Measurements from ENCODE around the gene ANXA11. TPM values are rescaled to one million over a fixed set of nuclear protein-coding genes. Genes with fewer than 3 reads are reported as not detected.

Gene ANXA11
- polyA plus RNA-seq, 2 of the 4 experiments (the other 2 are of a cell fraction) = 92.6 to 119 TPM

GRCh38 chr10:80149123-80149522 lies 56.2 kb downstream of the ANXA11 start:
- Histone ChIP-seq H3K27ac (no peak overlapping the region), H3K4me3 (no peak overlapping the region), H3K9me3 (no peaks in the 10 kb centered on the region), H3K4me2 (no peak overlapping the region), H3K4me1 (peaks cover 3% of the 10 kb centered on the region; the same call in 1 of the 3 replicates)
- FAIRE-seq = no peak
- ChIA-PET CTCF (interaction anchor here (1.0 to 11.9 kb wide), 8 partner anchors 8 to 112 kb away, joined by 3 to 134 read pairs (median 4); no protein-coding TSS in a partner anchor), POLR2A (no interaction called here)
- ATAC-seq = no peak
- no peak for DNase-seq (ENCODE audit: low read depth in 1 of 2, low spot score in 1 of 2)
- TF ChIP-seq, protein P1, sequence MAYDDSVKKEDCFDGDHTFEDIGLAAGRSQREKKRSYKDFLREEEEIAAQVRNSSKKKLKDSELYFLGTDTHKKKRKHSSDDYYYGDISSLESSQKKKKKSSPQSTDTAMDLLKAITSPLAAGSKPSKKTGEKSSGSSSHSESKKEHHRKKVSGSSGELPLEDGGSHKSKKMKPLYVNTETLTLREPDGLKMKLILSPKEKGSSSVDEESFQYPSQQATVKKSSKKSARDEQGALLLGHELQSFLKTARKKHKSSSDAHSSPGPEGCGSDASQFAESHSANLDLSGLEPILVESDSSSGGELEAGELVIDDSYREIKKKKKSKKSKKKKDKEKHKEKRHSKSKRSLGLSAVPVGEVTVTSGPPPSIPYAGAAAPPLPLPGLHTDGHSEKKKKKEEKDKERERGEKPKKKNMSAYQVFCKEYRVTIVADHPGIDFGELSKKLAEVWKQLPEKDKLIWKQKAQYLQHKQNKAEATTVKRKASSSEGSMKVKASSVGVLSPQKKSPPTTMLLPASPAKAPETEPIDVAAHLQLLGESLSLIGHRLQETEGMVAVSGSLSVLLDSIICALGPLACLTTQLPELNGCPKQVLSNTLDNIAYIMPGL (CRISPR knock-in tag; IDR thresholded peaks at IDR 0.05; ENCODE audit: borderline replicate concordance) = no peak
- TF ChIP-seq ESRRA (IDR thresholded peaks at IDR 0.05; ENCODE audit: borderline replicate concordance, low read length) (no peak), NPAS2 (CRISPR knock-in tag; IDR thresholded peaks at IDR 0.05; ENCODE audit: borderline replicate concordance) (no peak), MAFK (IDR thresholded peaks at IDR 0.05; ENCODE audit: partially characterized antibody) (no peak), FOSB (CRISPR knock-in tag; IDR thresholded peaks at IDR 0.05) (no peak), ZSCAN20 (CRISPR knock-in tag; IDR thresholded peaks at IDR 0.05) (no peak), E2F6 (IDR thresholded peaks at IDR 0.05; ENCODE audit: borderline replicate concordance, low read depth) (no peak)
- 91% methylated on average over 2 of the region's 2 CpGs for WGBS (ENCODE audit: missing lambda C conversion rate)

DNA sequence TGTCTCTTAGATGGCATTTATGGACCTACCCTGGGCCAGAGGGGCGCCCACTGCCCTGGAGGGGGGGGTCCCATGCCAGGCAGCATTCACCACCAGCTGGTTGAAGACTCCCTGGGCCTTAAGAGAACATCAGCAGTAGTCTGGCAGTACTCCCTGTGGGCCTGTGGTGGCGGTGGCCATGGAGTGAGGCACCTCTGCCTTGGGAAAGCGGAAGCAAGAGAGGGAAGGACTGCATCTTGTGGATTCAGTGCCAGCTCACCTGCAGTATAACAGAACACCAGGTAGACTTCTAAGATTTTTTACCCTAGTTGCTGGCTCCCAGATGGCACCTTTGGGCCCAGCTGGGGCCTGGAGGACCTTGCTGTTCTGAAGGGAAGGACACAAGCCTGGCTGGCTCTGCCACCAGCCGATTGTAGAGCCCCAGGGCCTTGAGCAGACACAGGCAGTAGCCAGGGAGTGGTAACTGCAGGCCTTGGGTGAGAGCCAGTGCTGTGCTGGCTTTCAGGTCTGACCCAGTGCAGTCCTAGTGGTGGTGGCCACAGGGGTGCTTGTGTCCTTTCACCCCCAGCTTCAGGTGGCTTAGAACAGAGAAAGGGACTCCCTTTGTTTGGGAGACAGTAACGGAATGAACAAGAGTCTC lies 57.1 kb downstream of the ANXA11 start:
- DNase-seq (ENCODE audit: low read depth in 1 of 2, low spot score in 1 of 2) (no peak), FAIRE-seq (no peak)

More for the DNA sequence above, 57.1 kb downstream of the ANXA11 start:
- ChIA-PET CTCF (interaction anchor here (1.0 to 11.9 kb wide), 5 partner anchors 12 to 113 kb away, joined by 3 to 134 read pairs (median 7); no protein-coding TSS in a partner anchor), POLR2A (no interaction called here)
- H3K4me2 ChIP-seq = no peak overlapping the region
- ATAC-seq = no peak
- H3K9me3 ChIP-seq = no peaks in the 10 kb centered on the region
- H3K27ac ChIP-seq = no peak overlapping the region
- WGBS (ENCODE audit: missing lambda C conversion rate) = 93% methylated on average over 3 of the region's 5 CpGs
- peaks cover 3% of the 10 kb centered on the region; the same call in 1 of the 3 replicates for H3K4me1 ChIP-seq
- TF ChIP-seq CBX2 (IDR thresholded peaks at IDR 0.05; ENCODE audit: borderline replicate concordance, low read depth) (no peak), REST (IDR thresholded peaks at IDR 0.05) (no peak), MYC (IDR thresholded peaks at IDR 0.05; ENCODE audit: borderline replicate concordance, low read length) (no peak), GATA3 (IDR thresholded peaks at IDR 0.05; ENCODE audit: borderline replicate concordance) (no peak), KDM1A (IDR thresholded peaks at IDR 0.05; ENCODE audit: low read depth) (no peak), ZFP36 (IDR thresholded peaks at IDR 0.05; ENCODE audit: borderline replicate concordance, partially characterized antibody) (no peak), FOXS1 (CRISPR knock-in tag; IDR thresholded peaks at IDR 0.05) (no peak), POLR2AphosphoS2 (conservative IDR thresholded peaks at IDR 0.05; ENCODE audit: low read length) (no peak), JUNB (IDR thresholded peaks at IDR 0.05) (no peak), SMC3 (IDR thresholded peaks at IDR 0.05) (no peak), ELK1 (IDR thresholded peaks at IDR 0.05; ENCODE audit: low read depth, low read length) (no peak)
- TF ChIP-seq, protein P2, sequence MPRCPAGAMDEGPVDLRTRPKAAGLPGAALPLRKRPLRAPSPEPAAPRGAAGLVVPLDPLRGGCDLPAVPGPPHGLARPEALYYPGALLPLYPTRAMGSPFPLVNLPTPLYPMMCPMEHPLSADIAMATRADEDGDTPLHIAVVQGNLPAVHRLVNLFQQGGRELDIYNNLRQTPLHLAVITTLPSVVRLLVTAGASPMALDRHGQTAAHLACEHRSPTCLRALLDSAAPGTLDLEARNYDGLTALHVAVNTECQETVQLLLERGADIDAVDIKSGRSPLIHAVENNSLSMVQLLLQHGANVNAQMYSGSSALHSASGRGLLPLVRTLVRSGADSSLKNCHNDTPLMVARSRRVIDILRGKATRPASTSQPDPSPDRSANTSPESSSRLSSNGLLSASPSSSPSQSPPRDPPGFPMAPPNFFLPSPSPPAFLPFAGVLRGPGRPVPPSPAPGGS (IDR thresholded peaks at IDR 0.05) = no peak
- H3K4me3 ChIP-seq = no peak overlapping the region

All from A549 (cell line).